Activated CD4-positive, alpha-beta T cell treated with anti-CD3 and anti-CD28 coated beads, Interleukin-2, amount 50 U/mL, for 24 hours (primary cell): ENCODE results near the gene XRCC3.

Experiments used
- DNase-seq, 2 donors: peaks; one replicate each; pipeline ENCODE4 v3.0.0-alpha.2; 2020; ENCODE audit warnings: low read depth in 1 of 2, low spot score in 1 of 2

Gene XRCC3

DNA sequence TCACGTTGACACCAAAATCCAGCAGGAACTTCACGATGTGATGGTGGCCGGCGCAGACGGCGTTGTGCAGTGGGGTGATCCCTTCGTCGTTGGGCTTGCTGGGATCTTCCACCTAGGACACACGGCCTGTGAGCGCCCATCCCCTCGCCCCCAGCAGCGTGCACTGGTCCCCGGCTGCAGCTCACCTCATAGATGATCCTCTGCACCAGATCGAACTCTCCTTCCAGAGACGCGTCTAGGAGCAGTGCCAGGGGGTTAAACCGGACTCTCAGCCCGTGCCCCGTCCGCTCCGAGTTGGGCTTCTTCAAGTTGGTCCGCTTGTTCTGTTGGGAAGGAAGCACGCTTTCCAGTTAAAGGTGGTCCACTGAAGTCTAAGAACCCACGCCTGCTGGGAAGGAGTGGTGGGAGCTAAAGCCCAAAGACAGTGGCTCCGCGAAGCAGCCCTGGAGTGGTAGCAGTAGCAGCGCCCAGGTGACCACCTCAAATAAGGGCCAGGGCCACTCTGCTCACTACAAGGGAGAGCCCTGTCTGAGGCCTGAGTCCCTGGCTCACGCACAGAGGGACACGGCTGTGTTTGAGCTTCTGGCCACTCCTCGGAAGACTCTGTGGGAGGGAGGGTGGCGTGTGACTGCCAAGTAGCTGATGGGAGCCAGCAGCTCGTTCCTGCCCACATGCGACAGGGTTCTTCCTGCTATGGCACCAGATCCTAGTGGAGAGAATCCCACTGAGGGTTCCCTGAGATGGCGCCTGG is 23.6 kb upstream of the XRCC3 start:
- DNase-seq = no peak

DNA sequence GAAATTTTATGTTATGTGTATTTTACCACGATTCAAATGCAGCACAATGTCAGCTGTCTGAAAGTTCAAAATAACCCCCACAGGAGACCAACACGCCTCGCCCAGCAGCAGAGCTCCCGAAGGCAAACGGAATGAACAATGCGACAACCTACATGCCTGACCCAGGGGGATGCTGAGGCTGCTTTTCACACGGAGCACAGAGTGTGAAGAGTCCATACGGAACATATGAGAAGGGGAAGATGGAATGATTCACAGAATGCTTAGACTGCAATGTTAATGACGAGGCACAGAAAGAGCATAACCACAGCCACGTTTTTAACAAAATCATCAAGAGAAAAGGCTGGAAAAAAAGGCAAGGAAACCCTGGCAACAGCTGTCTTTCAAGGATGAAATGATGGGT is 22.9 kb upstream of the XRCC3 start:
- DNase-seq = no peak

DNA sequence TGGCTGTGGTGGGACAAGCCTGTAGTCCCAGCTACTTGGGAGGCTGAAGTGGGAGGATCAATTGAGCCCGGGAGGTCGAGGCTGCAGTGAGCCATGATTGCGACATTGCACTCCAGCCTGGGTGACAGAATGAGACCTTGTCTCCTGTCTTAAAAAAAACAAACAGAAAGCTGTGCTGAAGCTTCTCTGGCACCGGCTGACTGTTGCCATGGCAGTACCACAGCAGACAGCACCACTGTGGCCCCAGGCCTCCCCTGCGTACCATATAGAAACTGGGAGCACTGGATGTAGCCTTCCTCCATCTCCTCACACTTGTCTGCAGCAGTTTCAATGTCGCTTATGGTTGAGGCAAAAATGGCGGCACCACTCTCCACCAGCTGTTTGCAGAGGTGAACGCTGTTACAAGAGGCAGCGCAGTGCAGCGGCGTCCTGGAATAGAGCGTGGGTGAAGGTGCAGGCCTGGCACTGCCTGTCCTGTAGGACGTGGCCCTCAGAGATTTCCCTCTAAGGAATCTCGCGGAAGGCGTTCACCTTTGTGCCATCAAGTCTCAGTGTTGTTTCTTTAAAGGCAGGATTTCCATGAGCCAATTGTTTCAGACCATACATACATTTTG is 22.3 kb upstream of the XRCC3 start:
- DNase-seq = no peak

- DNase-seq = no peak
Observed at GRCh38 chr14:103736546-103737431, 21.5 kb upstream of the XRCC3 start.

DNA sequence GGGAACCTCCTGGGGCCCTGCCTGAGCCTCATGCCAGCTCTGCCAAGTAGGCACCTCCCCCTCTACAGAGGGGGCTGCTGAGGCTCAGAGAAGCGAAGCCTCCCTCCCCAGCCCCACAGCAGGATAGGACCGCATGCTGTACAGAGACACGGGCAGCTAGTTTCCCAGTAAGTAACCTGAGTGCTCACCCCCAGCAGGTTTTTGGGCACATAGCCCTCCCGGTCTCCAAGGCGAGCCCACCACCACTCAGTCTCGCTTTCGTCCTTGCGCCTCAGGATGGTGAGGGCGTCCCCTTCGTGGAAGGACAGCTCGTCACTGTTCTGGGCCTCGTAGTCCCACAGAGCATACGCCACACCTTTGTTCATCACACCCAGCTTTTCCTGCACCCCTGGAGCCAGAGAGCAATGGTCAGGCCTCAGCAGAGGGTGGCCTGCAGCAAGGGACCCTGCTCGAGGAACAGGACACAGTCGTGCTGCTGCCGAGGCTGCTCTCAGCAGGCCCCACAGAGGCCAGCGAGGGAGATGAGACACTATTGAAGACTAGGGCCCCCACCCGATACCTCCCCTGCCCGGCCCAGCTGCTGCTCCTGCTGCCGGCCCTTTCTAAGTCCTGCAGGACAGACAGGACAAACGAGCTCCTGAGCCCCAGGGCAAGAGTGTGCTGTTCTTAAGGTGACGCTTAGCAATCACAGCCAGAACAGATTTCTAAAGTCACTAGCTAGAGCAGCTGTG is 20.7 kb upstream of the XRCC3 start:
- no peak for DNase-seq

DNA sequence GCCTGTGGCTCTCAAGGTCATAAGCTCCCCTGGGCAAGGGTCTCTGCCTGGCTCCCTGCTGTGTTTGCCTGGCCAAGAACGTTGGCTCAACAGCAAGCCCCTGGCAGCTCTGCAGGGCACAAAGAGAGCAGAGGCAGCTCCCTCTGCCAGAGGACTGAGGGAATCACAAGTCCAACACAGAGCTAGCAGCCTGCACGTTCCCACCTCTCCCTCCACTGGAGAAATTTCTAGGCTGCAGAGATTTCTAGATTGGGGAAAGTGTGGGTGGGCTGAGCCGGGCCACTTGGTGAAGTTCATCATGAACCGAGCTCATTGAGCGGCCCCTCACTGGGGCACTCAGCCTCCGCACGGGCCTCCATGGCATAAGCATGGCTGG is 20.2 kb upstream of the XRCC3 start:
- DNase-seq = no peak

DNA sequence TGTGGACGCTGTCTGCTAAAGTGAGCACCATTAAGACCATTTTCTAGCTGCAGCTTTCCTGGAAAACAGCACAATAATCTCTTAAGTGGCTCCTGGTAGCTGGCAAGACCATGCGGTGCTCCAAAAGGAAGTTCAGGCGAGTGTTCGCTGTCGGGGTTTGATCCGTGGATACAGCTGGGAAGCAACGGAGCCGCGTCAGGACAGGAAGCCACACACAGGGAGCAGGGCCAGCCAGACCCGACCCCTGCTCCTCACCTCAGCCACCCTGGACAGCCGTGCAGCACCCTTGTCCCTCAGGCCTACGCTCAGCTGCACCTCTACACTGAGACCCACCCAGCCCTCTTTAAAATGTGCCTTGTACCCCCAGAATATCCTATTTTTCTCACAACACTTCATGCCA is 19.8 kb upstream of the XRCC3 start:
- no peak for DNase-seq

GRCh38 chr14:103734081-103734888 is 19.0 kb upstream of the XRCC3 start:
- no peak for DNase-seq

DNA sequence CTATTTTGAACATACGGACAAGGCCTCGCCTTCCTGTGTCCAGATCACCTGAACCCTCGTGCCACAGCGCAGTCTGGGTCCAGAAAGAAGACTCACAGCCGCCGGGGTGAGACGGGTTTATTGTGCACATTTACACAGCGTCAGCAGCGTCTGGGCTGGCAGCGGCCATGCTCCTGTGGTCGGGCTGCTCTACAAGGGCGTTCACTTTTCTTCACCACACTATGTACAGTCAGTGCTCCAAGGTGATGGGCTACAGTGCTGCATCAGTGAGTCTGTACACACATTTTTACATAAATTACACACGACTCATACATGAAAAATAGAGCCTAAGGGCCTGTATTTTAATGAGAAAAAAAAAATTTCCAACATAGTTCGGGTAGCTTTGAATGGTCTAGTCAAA is 18.4 kb upstream of the XRCC3 start:
- no peak for DNase-seq

GRCh38 chr14:103732868-103733620 is 17.8 kb upstream of the XRCC3 start:
- no peak for DNase-seq

DNA sequence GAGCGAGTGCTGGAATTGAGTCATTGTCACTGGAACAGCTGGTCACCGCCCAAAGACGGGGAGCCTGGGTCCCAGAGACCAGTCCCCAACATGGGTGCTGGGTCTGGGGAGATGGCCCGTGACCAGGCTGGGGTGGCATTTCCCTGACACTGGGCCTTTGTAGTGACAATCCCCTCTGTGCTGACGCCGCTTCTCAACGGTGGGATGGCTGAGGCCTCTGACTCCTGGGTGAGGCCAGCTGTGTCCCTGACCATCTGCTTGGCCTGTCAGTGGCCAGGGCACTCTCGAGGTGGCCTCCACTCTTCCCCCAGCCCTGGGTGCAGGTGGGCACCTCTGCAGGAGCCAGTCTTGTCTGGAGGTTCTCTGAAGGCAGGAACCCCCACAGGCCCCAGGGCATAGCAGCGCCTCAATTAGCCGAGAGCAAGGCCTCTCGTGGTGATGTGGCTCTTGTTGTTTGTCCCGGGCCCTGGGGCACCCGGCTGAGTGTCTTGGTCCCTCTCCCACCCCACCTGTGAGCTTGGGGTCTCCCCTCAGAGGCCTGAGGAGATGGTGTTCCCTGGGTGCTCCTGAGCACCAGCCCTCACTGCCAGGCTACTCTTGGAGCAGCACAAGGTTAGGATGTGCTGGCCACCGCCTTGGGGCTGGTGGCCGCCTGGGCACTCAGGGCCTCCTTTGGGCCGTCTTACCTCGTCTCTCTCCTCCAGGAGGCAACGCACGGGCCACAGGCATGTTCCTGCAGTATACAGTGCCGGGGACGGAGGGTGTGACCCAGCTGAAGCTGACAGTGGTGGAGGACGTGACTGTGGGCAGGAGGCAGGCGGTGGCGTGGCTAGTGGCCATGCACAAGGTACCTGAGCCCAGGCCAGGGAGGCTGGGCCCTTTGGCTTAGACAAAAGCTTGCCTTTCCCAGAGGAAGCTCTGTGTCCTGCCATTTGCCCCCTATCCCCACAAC is 16.9 kb upstream of the XRCC3 start:
- no peak for DNase-seq

DNA sequence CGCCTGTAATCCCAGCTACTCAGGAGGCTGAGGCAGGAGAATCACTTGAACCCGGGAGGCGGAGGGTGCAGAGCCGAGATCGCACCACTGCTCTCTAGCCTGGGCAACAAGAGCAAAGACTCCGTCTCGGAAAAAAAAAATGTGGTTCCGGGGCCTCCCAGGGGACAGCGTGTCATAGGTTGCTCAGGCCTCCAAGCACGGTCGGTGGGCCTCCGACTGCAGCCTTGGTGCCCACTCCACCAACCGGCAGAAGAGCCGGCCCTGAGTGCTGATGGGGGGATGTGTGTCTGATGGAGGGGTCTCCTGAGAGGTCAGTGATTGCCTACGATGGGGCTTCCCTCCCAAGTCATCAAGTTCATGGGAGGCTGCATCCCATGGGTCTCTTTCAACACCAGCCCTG is 16.2 kb upstream of the XRCC3 start:
- no peak for DNase-seq

GRCh38 chr14:103730490-103731035 is 15.3 kb upstream of the XRCC3 start:
- no peak for DNase-seq

GRCh38 chr14:103729496-103730448 is 14.5 kb upstream of the XRCC3 start:
- DNase-seq = no peak

DNA sequence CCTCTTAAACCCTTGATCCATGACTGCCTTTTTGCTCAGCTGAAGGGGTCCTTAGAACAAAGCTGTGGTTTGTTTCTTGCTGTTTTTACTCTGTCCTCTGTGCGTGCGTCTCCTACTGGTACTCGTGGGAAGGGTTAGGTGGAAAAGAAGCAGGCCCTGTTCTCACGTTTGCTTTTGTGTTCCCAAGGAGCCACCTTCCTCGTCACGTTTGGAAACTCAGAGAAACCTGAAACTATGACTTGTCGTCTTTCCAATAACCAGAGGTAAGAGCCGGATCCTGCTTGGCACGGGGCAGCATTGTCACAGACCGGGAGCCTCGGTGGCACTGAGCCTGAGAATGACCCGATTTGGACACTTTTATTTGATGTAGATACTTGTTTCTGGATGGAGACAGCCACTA is 13.5 kb upstream of the XRCC3 start:
- DNase-seq = no peak

DNA sequence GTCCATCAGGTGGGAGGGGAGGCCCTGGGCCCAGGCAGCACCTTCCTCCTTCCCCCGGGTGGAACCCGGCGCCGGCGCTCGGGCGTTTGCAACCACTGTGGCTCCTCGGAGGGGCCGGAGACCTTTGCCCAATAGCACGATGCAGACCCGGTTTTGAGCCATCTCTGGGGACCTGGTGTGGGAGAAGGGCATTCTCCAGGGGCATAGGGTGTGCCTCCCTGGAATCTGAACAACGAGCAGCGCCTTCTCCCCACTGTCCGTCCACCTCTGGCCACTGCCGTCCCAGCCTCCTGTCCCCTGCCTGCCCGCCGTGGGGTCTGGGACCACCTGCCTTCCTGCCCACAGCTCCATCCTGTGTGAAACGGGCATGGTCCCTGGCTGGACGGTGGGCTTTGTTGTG is 12.9 kb upstream of the XRCC3 start:
- DNase-seq = no peak

DNA sequence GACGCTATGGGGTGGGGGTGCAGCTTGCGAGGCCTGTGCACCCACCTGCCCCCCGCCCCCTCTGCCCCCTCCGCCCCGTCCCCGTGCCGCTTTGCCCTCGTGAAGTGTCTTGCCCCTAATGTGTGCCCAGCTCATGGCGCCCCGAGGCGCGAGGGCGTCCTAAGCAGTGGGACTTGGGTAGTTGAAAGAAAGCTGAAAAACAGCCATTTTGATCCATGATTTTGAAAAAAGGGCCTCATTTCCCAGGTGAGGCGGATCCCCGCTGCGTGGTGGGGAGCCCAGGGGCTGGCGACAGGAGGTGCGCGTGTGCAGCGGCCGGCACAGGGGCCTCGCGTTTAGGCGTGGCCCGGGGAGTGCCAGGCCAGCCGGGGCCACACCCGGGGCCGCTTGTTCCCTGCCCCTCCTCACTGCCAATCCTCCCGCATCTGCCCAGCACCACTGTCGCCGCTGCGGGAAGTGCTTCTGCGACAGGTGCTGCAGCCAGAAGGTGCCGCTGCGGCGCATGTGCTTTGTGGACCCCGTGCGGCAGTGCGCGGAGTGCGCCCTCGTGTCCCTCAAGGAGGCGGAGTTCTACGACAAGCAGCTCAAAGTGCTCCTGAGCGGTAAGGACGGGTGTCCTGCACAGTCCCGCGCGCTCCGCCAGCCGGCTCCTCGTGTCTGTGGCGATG is 12.2 kb upstream of the XRCC3 start:
- DNase-seq = no peak
